Mammary microvascular endothelial cell (primary cell): Measurements from ENCODE around the gene HSPA8. TPM values are rescaled to one million over a fixed set of nuclear protein-coding genes. Genes with fewer than 3 reads are reported as not detected.

Experiments
- total RNA-seq: library from RNA; depleted of rRNA; stranded (reverse); fragments of >200 nt; gene quantifications from 2 replicates; pipeline ENCODE4 v1.2.3, GENCODE V29; 2015

The HSPA8 gene
- total RNA-seq = 2,076 and 2,164 TPM in 2 replicates

GRCh38 chr11:123061403-123062157, at the start of gene HSPA8:
Gene HSPA8 (minus strand): TSS chr11:123062136. CDS start chr11:123061324, 812 bp downstream.

Other genes with a start within 250 kb of the HSPA8 start
- not detected in 2 replicates for gene CRTAM, start 223.6 kb downstream of the HSPA8 start, total RNA-seq
- 1.2 and 1.7 TPM in 2 replicates for gene JHY, start 179.4 kb downstream of the HSPA8 start, total RNA-seq
- not detected in 2 replicates for gene BSX, start 80.3 kb downstream of the HSPA8 start, total RNA-seq
- 0.10 TPM in 1 of 2 replicates, not detected in the other for gene CLMP, start 133.1 kb upstream of the HSPA8 start, total RNA-seq